GM19372 (cell line): Measurements from ENCODE around the gene OVCH1.
A peak's percentile ranks its signal among the peaks of the same experiment; 100 is the strongest.
"Not testable (repeated sequence)": the region's sequence is repeated elsewhere in the genome, so short reads cannot be mapped to it uniquely, and the experiment has no call there.

Source experiments
- ATAC-seq: cut with Tn5 transposase; IDR thresholded peaks from one replicate; pipeline ENCODE4 v1.9.1; 2021; ENCODE audit warnings: mild to moderate bottlenecking, low read depth, moderate library complexity; ENCODE audit not compliant: unreplicated experiment

The OVCH1 gene

GRCh38 chr12:29415111-29415510, 82.4 kb downstream of the OVCH1 start:
- no peak for ATAC-seq

DNA sequence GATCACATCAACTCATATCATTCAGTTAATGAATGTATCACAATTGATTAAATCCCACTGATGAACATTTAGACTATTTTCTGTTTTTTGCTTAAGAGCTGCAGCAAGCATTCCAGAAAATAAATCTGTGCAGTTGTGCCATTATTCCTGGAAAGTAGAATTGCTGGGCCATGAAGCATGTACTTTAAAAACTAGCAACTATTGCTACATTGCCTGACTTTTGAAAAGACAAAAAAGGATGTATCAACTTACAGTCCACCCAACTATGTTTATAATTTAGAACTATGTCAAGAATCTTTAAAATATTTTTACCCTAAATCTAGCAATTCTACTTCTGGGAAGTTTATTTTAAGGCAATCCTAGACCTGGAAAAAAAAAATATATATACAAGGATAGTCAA, 83.1 kb downstream of the OVCH1 start:
- ATAC-seq = no peak

- no peak for ATAC-seq
Measured at GRCh38 chr12:29405561-29405960, 91.9 kb downstream of the OVCH1 start.

- ATAC-seq = no peak
Measured at GRCh38 chr12:29403991-29404390, 93.5 kb downstream of the OVCH1 start.

- ATAC-seq = no peak
Measured at GRCh38 chr12:29402437-29402836, 95.0 kb downstream of the OVCH1 start.

- ATAC-seq = no peak
Measured at GRCh38 chr12:29398495-29398894, 99.0 kb downstream of the OVCH1 start.

DNA sequence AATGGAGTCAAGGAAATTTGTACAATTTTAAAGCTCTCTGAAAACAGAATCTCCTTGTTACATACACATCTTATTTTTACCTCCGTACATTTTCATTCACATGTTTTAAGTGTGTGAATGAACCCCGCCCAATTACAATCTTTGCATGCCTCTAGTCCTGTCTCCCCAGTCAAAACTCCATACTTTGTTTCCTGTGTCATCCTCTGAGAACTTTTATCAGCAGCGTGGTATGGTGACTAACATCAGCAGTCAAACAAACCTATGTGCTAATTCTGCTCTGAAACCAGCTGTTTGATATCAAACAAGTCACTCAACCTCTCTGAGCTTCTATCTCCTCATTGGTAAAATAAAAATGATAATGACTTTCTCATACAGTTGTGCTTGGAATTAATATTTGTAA, 100.7 kb downstream of the OVCH1 start:
- ATAC-seq = no peak

DNA sequence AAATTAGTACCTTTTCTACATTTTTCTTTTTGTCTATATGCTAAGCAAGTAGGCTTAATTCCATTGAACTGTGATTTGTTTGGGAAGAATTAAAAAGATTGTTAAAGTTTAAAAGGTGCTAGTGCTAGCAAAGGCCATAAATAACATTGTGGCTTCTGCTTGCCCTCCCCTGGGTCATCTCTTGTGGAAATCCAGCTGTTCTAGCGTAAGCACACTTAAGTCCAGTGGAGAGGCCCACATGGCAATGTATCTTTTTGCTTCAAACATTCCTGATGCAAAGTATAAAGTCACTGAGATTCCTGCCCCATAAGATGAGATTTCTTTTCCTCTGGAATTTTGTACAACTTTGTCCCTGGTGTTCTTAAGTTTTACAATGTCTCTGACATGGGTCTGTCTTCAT, 102.1 kb downstream of the OVCH1 start:
- no peak for ATAC-seq

- not testable (repeated sequence) for ATAC-seq
Measured at GRCh38 chr12:29390419-29390818, 107.1 kb downstream of the OVCH1 start.

DNA sequence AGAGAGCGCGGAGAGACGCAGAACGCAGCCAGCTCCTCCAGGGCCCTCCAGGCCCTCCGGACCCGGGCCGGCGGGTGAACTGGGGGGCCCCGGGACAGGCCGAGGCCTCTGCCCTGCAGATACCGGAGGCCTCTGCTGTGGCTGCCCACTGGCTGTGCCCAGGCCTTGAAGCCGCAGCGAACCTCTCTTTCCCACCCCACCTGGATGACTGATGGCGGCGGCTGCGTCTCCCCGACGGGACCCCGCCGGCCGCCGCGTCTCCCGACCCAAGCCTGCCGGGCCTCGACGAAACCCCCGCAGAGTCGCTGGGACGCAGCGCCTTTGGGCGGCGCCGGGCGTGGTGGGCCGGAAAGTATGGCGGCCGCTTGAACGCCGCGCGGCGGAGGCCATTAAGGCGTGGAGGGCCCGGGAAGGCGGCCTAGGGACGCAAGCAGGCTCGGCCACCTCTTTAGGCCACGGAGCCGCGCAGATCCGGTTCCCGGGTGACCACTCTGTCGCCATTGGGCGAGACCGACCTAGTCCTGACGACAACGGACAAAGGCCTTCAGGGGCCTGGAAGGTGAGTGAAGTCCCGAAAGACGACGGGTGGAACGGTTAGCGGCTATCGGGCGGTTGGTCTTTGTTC, 108.1 kb downstream of the OVCH1 start:
- ATAC-seq = no peak

DNA sequence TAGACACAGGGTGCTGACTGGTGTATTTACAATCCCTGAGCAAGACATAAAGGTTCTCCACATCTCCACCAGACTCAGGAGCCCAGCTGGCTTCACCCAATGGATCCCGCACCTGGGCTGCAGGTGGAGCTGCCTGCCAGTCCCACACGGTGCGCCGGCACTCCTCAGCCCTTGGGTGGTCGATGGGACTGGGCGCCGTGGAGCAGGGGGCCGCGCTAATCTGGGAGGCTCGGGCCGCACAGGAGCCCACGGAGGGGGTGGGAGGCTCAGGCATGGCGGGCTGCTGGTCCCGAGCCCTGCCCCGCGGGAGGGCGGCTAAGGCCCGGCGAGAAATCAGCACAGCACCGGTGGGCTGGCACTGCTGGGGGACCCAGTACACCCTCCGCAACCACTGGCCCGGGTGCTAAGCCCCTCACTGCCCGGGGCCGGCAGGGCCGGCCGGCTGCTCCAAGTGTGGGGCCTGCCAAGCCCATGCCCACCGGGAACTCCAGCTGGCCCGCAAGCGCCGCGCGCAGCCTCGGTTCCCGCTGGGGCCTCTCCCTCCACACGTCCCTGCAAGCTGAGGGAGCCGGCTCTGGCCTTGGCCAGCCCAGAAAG, 111.3 kb downstream of the OVCH1 start:
- ATAC-seq = not testable (repeated sequence)

GRCh38 chr12:29385194-29385593, 112.3 kb downstream of the OVCH1 start:
- not testable (repeated sequence) for ATAC-seq

- no peak for ATAC-seq
Measured at GRCh38 chr12:29382251-29382650, 115.2 kb downstream of the OVCH1 start.

DNA sequence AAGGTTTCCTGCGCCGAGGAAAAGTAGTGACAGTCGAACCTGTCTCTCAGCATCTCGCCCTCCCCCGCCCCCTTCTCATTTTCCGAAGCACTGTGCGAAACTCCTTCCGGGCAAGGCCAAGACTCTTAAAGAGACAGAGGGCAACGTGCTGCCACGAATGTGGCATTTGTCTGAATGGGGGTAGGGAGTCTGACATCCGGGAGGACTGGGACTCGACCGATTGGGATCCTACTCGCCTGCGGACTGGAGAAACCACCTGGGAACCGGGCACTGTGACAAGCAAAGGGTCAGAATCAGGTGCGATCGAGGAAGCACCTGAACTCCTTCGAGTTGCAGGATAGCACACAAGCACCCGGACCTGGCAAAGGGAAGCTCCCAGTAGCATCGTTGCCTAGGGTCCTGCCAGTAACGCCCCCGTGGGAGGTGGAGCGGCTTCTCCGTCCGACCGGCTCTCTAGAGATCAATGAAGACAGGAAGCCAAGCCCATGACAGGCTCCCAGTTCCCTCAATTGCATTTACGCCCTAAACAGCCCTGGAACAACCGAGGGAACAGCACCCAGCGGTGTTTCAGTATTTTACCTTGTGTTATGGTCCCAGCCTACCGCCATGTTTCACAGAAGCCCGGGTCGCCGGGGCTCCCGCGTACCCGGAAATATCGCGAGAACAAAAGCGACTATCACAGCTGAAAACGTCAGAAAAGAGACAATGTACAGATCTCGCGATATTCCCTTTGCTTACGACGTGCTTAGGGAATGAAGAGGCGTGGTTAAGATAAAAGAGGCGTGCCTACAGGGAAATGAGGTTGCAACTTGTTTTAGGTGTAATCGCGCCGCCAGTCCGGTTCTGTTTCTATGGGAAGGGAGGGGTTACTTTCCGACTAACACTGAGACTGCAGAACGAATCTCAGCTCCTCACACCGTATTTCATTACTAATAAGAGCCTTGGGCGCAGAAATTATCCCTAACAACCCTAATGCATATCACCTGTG, 116.7 kb downstream of the OVCH1 start, which contains the start of gene ERGIC2:
Gene ERGIC2, minus strand, starts transcription at position 637 of the 988 bp plus-strand sequence. CDS start 9,539 bp downstream, outside the sequence.
- ATAC-seq = peak; percentile 92
